ENCODE results near the gene PCA3.
"Not testable (repeated sequence)": the region's sequence is repeated elsewhere in the genome, so short reads cannot be mapped to it uniquely, and the experiment has no call there.

Gene PCA3

DNA sequence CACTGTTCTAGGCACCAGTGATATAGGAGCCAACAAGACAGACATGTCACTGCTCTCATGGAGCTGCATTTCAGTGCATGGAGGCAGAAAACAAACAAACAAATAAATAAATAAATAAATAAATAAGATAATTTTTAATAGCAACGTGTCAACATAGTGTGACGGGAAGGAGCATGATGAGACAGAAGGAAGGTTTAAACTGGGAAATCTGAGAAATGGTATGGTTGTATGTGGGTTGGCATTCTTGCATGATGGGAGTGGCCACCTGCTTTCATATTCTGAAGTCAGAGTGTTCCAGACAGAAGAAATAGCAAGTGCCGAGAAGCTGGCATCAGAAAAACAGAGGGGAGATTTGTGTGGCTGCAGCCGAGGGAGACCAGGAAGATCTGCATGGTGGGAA, at the start of gene PCA3:
Gene PCA3 (plus strand): TSS at position 301 of the 400 bp plus-strand sequence.
- no peak for DNase-seq (ENCODE audit: low read depth in 2 of 2)

DNA sequence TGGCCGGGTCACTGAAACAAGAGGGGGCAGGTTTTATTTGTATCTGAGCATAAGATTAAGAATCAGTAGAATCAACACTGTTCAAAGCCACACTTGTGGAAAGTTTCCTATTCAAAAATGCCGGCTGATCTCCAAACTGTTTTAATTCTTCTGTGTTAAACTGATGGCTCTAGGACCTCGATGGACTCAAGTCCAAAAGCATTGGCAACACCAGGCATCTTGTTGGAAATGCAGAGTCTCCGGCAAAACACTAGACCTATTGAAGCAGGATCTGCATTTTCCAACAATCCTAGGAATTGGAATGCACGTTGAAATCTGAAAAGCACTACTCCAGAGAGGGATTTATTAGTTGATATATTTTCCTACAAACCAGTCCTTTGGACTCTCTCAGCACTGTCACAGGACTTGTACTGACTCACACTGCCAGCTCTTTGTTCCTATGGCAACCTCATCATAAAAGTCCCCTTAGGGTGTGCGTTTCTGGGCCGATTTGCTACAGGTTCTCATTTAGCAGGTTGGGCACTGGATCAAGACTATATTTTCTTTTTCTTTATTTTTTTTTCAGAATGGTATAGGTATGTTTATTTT, 48.1 kb upstream of the PCA3 start:
- DNase-seq (ENCODE audit: low read depth in 2 of 2) = no peak

DNA sequence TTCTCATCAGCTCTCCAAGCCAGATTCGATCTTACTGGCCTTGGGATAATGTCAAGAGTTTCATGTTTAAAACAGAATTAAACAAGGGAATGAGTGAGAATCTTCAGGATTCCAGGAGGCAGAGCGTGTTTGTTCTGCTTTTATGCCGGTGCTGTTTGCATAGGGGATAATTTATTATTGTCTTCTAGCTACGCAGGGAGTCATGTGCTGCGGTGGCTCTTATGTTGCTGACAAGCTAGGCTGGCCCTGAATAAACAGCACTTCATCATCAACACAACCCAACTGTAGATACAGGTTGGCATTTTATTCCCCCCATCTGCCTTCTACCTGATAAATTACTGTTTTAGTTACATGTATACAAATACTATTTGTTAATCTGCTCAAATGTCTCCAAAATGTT, 47.1 kb upstream of the PCA3 start:
- no peak for DNase-seq (ENCODE audit: low read depth in 2 of 2)

DNA sequence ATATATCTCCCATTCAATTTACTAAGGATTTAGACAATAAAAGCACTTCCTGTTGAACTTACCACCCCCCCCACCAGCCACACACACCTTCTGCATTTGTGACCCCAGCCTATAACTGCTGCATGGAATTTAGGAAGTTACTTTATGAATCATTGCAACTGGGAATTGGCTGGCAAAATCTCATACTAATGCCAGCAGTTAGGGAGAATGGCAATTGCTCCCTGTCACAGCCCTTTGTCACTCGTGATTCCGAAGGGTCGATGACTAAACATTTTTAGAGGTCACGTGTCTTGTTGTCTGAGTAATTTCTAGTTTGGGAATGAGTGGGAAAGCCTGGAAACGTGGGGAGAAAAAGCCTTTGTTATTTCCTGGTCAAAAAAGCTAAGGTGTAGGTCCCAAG, 46.6 kb upstream of the PCA3 start:
- no peak for DNase-seq (ENCODE audit: low read depth in 2 of 2)

DNA sequence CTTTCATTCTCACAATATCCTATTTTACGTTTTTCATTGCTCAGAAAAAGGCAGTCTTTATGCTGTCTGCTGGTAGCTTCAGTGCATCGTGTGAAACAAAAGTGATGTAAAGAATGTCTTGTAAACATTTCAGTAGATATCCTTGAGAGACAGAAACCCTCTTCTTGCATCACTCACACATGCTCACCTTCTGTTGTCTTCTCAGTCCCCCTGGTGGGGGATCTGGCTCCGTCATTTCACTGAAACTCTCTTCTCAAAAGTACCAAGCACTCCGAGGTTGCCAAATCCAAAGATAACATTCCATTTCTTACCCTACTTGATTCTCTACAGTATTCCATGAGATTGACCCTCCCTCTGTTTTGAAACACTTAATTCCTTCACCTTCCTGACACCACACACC, 46.1 kb upstream of the PCA3 start:
- no peak for DNase-seq (ENCODE audit: low read depth in 2 of 2)

DNA sequence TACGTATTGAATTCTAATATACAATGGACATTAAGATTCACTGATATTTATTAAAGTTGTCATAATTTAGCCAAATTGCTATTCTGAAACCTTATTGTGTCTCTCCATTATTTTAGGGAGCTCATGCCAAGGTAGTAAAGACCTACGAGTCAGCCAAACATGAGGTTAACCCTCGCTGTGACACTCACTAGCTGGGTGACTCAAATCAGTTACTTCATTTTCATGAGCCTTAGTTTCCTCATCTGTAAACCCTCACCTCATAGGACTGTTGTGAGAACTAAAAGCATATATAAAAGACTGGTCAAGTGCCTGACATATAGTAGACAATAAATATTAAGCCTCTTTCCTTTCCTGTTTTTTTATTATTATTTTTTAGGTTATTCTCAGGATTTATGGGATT, 44.0 kb upstream of the PCA3 start:
- no peak for DNase-seq (ENCODE audit: low read depth in 2 of 2)

DNA sequence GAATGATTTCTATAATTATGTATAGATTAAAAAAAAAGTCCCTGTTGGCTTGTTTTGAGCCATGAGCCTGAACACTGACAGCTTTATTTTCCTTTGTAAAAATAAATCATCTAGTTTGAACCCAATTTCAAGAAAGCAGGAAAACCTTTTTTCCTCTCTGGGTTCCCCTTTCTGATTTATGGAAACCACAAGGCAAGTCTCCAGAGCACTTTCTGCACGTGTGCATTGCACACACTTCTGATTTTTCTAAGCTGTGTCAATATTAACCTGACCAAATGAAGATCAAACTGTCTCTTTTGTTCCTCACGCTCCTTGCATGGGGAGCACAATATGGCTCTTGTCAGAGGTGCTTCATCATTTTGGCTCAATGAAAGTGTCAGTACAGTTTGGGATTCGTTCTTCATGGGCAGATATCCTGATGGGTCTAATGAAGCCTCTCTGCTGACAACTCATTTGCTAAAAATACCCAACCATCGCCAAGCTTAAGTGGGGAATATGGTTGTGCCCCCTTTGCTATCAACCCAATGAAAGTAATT, 39.2 kb upstream of the PCA3 start:
- no peak for DNase-seq (ENCODE audit: low read depth in 2 of 2)

DNA sequence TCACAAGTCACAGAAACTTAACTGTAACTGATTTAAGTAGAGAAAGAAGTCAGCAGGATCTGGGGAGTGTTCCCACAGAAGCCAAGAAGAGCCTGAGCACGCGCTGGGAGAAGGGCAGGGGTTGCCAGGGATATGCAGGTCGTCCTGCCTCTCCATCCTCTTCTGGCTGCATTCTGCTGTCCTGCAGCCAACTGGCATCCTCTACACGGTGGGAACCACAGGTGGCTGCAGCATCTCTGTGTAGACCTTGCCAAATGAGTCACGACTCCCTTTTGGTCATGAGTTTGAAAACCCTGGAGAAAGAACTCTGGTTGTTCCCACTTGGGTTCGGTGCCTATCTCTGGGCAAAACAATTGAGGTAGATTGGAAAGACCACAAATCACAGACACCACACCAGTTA, 38.4 kb upstream of the PCA3 start:
- DNase-seq (ENCODE audit: low read depth in 2 of 2) = no peak

DNA sequence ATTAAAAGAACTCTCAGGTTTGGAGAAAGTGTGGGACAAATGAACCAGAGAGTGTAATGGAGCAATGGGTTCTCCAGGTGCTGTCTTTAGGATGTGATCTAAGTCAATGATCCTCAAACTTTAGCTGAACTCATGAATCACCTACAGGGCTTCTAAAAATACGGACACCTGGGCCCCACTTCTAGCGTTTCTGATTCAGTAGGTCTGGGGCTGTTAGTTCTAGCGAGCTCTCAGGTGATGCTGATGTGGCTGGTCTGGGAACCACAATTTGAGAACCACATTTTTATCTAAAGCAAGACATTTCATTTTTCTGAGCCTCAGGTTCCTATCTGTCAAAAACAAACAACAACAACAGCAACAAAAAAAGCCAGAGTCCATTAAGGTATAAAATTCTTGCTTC, 35.1 kb upstream of the PCA3 start:
- no peak for DNase-seq (ENCODE audit: low read depth in 2 of 2)

DNA sequence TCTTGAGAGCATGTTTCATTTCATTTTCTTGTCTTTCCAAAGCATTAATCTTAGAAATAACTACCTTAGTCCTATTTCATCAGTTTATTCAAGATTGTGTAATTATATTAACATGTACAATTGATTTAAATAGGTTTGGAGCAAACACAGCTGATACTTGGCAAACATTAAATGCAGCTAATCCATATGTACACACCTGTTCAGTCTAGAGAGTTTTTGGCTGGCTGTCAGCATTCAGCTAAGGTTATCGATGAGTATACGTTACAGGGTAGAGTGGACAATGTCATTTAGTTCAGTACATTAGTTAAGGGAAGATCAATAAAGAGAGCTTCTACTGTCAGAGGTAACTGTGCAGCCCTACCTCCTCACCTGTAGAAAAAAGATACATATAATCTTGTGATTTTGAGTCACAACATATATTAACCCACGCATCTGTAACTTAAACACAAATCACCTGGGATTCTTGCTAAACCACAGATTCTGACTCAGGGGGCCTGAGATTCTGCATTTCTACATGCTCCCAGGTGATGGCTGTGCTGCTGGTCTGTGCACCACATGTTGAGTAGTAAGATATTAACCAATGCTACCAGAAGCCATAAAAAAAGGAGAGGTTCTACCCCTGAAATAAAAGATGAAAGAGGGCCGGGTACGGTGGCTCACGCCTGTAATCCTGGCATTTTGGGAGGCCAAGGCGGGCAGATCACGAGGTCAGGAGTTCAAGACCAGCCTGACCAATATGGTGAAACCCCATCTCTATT, 34.1 kb upstream of the PCA3 start:
- no peak for DNase-seq (ENCODE audit: low read depth in 2 of 2)

DNA sequence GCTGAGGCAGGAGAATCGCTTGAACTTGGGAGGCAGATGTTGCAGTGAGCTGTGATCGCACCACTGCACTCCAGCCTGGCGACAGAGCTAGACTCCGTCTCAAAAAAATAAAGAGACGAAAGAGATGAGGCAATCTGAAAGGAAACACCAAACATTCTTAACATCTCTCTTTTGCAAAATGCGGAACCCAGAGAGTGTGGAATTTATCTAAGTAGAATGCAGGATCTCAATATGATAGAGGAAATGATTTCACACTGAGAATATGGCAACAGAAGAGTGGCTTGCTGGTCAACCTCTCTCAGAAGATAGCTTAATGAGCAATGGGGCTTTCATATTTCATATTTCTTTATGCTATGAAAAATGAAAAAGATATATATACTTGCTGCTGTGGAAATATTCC, 33.4 kb upstream of the PCA3 start:
- no peak for DNase-seq (ENCODE audit: low read depth in 2 of 2)

DNA sequence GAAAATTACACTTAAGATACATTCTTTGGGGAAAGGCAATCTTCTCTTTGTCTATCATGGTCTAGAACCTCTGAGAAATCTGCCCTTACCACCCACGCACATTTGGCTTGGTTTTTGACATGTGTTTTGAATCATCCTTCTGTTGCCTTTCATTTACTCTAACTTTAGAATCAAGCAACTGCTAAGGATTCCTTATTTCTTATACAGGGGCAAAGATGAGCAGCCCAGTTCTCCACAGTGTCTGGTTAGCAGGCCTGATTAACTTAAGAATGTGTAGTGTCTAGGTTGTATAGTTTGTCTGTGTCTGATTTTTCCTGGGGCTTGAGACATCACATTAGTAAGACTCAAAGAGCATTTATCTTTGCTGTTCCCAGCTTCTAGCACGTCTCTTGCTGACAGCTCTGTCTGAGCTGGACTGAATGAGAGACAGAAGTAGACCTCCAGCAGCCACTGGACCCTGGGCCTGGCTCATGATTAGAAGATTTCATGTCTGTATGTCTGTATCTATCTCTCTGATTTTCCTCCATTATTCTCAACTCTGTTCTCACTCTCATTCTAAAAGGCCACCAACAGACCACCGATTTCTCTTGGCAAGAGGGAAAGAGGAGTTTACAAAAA, 31.8 kb upstream of the PCA3 start:
- DNase-seq (ENCODE audit: low read depth in 2 of 2) = no peak

DNA sequence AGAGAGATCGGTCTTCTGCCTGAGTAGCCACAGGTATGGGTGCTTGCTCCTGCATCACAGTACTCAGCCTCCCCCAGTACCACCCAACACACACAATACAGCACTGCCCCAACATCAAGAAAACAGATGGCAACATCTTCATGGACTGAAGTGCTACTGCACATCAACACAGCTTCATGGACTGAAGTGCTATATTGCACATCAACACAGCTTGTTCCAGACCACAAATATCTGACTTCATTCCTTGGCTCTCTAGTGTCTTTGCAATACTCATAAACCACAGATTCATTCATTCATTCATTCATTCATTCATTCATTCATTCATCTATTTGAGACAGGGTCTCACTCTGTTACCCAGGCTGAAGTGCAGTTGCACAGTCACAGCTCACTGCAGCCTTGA, 31.1 kb upstream of the PCA3 start:
- no peak for DNase-seq (ENCODE audit: low read depth in 2 of 2)

DNA sequence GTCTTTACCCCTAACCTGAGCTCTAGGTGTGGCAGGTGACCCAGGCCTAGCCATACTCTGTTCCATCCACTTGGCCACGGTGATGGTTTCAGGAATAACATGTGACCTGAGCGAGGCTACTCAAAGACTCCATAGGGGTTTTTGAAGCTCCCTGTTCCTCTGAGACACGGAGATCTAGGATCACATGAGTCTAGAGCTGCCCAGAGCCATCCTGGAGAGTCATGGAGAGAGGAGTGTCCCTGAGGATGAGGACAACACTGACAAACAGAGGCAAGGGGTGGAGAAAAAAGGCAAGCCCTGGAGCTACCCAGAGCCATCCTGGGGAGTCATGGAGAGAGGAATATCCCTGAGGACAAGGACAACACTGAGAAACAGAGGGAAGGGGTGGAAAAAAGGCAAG, 29.5 kb upstream of the PCA3 start:
- DNase-seq (ENCODE audit: low read depth in 2 of 2) = no peak

DNA sequence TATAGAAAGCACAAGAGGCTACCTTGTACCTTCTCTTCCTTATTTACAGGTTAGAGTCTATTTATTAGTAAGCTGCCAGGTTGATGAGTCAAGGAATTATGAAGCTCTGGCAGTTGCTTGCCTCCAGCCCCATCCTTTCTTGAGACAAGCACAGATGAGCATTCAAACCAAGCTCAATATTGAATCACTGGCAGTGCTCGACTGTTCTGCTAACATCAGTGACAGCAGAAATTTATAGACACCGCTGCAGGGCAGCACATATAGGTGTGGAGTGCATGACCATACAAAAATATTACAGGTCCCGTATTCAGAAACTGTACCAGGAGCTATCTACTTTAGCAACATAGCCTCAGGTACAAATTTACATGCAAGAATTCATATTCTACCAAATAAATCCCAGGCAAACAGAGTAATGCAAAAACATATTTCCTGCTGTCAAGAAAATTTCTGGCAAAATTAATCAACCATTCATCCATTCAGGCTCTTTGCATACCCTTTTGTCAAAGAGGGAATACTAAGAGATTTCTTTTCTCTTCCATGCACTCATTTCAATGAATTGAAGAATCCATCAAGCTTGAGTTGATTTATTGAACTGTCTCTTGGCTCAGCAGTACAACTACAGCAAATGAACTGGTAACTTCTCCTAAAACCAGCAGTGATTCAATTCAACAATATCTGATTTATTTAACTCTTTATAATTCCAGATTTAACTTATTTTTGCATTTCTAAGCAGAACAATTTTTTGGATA, 26.9 kb upstream of the PCA3 start:
- no peak for DNase-seq (ENCODE audit: low read depth in 2 of 2)

DNA sequence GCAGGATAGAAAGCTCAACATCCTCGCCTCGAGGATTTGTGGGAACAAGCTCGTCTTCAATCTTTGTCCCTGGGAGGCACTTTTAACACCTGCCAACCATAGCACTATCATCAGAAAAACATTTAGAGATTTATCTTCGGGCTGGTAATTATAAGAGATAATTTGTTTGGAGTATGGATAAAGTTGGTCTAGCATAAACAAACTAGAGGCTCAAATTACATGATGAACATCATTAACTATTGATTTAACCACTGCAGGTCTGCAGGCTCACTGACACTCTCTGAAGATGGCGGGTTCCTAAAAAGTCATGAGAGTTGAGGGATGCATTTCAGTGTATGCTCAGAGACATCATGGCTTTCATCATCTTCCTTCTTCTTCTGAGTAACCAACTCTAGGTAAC, 25.8 kb upstream of the PCA3 start:
- no peak for DNase-seq (ENCODE audit: low read depth in 2 of 2)

DNA sequence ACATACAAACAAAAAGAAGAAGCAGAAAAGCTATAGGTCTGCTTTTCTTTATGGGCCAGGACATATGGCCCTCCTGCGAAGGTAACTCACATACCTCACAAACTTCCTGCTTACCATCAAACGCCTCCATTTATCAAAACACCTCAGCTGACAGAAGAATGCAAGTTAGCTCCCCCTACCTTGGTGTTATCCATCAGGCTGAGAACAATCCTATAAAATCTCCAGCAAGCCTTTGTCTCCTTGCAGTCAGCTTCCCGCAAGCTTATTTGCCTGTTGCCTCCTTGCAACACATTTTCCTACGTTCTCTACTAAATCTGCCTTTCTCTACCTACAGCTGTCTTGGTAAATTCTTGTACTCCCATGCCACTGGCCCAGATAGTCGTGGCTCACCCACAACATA, 22.7 kb upstream of the PCA3 start:
- DNase-seq (ENCODE audit: low read depth in 2 of 2) = no peak

DNA sequence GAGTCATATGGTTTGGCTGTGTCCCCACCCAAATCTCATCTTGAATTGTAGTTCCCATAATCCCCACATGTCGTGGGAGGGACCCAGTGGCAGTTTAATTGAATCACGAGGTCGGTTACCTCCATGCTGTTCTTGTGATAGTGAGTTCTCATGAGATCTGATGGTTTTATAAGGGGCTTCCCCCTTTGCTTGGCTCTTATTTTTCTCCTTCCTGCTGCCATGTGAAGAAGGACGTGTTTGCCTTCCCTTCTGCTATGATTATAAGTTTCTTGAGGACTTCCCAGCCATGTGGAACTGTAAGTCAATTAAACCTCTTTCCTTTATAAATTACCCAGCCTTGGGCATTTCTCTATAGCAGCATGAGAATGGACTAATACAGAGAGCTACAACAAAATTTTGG, 21.3 kb upstream of the PCA3 start:
- not testable (repeated sequence) for DNase-seq (ENCODE audit: low read depth in 2 of 2)

DNA sequence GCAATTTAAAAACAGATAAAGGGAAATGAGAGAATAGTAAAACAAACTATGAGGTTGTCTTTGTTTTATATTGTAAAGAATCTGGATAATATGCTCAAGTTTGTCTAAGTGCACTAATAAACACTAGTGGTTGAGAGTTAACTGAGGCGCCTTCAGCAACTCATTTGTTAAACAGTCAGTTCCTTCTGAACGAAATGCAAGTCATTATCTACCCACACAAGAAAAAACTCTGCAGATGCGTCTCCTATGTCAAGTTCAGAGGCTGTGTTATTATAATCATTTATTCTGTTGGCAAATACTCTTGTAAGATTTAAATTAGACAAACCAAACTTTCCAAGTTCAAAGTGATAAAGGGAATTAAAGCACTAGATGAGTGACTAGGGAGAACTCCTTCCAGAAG, 20.3 kb upstream of the PCA3 start:
- DNase-seq (ENCODE audit: low read depth in 2 of 2) = no peak

DNA sequence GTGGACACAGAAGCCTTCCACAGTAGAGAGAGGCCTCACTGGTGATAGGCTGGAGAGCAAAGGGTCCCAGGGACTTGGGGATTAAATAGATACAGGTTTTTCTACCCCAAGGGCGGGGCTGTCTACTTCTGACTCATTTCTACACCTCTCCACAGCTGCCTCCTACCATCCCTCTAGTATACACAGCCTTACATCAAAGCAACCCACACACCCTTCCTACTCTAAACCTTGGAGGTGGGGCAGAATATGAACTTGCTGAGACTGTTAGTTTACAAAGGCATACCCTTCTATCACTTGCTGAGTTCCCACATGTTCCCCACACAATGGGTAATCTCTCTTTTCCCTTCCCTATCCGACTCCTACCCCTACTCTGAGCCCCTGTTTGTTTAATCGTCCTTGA, 19.9 kb upstream of the PCA3 start:
- DNase-seq (ENCODE audit: low read depth in 2 of 2) = no peak

DNA sequence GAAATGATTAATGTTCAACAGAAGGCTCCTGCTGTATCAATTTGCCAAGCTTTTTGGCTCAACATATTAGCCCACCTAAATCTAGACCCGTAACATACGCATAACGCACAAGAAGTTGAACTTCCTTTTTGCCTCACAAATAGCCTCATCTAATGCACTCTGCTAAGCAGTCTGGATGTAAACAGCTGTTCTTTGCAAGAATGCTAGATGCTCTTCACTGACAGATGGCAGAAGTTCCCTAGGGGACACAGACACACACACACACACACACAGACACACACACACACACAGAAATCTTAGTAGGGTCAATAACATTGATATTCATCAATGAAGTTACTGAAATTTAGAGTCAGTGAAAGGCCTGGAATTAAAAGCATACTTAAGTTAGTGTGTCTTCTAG, 13.2 kb upstream of the PCA3 start:
- DNase-seq (ENCODE audit: low read depth in 2 of 2) = no peak

DNA sequence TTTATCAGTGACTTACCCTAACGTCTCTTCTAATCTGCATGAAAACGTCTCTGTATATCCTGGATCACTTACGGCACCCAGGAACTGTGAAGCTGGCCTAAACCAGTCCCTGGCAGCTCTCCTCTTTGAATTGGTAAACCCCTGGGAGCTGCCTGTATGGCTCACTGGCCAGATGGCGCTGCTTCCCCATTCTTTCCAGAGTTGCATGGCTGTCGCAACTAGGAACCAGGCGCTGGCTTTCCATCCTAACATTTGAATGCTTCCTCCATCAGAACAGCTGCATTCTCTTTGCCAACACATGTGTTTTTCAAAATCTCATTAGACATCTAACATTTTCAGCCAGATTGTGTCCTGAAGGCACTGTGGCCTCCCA, 8.0 kb upstream of the PCA3 start:
- DNase-seq (ENCODE audit: low read depth in 2 of 2) = no peak

All from stimulated activated CD4-positive, alpha-beta T cell treated with anti-CD3 and anti-CD28 coated beads, Interleukin-12 subunit alpha, Interleukin-12 subunit beta, amount 100 ng/mL, for 24 hours (primary cell).